Measurements from ENCODE around the gene METTL26.

The METTL26 gene

DNA sequence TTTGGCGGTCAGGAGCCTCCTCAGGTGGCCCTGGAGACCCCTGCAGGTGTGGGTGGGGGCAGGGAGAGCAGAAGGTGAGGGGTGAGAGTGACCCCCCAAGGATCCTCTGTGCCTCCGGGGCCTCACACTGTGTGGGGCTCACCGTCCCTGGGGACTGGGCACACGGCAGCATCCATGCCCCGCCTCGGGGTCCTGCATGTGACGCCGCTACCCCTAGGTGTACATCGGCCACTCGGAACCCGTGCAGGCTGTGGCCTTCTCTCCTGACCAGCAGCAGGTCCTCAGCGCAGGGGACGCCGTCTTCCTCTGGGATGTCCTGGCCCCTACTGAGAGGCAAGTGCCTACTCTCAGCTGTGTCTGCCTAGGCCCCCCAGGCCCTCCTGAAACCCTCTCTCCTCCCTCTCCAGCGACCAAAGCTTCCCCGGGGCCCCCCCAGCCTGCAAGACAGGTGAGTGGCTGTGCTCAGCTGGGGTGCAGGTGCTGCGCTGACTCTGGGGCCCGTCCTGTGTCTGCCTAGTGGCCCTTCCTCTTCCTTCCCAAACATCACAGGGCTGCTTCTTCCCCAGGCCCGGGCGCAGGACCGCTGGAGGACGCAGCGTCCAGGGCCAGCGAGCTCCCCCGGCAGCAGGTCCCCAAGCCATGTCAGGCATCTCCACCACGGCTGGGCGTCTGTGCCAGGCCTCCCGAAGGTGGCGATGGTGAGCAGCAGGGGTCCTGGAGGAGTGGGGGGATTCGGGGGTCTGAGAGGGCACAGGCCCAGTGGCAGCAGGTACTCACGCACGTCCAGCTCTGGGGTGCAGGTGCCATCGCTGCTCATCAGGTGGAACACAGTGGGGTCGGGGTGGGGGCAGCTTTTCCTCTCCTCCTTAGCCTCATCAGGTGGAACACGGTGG, 22.8 kb upstream of the METTL26 start:
- DNase-seq (ENCODE audit: low spot score): no peak

DNA sequence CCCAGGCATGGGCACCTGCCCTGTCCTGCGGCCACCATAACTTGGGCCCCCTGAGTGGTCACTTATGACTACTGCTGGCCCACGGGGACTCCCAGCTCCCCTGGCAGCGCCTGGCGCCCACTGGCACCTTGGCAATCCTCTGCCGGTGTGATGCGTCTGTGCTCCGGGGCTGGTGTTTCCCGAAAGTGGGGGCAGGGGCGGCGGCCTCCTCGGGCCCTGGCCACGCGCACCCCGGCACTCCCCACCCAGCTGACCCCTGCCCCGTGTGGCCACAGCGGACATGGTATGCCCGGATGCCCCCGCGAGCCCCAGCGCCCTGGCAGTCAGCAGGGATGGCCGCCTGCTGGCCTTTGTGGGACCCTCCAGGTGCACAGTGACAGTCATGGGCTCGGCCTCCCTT, 21.4 kb upstream of the METTL26 start:
- DNase-seq (ENCODE audit: low spot score): no peak

DNA sequence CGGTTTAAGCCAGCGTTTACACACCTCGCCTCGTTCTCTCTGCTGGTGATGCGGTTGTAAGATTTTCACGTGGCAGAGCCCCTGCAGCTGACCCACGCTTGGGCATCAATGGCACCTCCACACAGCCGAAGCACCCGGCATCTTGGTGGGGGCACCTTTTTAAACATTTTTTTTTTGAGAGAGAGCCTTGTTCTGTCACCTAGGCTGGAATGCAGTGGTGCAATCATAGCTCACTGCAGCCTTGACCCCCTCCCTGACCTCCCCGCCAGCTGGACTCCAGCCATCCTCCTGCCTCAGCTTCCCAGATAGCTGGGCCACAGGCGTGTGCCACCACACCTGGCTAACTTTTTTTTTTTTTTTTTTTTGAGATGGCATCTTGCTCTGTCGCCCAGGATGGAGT, 17.9 kb upstream of the METTL26 start:
- DNase-seq (ENCODE audit: low spot score): no peak

DNA sequence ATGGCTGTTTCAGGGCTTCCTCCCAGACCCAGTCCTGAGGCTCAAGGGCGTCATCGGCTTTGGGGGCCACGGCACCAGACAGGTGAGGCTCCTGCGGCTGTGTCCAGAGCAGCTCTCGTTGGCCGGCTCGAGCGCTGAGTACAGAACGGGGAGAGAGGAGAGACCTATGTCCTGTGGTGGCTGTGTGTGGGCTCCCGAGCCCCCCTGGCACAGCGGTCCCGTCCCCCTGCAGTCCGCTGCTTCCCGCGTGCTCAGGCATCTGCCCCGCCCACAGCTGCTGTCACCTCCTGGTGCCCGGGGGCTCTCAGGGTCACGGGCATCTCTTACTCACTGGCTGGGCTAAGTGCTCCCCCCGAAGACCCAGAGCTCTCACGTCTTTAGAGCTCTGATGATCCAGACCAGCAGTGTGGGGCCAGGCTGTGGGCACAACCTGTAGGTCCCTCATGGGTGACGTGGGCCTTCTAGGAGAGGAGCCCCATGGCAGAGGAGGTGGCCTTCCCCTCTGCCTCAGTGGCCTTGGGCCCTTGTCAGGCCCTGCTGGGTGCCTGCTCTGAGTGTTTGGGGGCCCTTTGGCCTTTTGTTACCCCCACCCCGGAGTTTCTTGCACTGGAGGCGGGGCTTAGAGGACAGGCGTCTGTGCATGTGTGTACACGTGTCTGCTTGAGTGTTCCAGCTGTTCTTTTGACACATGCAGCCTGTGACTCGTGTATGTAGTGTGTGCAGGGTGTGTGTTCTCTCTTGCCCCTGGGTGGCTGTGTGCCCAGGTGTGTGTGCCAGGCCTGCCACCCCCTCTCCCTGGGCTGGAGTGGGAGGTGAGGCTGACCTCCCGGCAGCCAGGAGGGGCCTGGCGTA, 16.6 kb upstream of the METTL26 start:
- DNase-seq (ENCODE audit: low spot score): no peak

DNA sequence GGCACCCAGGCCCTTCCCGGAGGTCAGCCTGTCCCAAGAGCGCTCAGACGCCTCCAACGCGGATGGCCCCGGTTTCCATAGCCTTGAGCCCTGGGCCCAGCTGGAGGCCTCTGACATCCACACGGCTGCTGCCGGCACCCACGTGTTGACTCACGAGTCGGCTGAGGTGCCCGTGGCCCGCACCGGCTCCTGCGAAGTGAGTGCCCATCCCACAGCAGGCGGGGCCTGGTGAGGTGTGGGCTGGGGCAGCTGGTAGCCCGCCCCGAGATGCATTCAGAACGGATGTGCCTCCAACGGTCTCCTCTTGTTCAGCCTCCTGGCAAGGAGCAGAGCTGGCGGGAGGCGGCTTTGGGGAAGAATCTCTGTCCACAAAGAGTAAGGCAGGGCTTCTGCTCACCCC, 15.7 kb upstream of the METTL26 start:
- DNase-seq (ENCODE audit: low spot score): no peak

DNA sequence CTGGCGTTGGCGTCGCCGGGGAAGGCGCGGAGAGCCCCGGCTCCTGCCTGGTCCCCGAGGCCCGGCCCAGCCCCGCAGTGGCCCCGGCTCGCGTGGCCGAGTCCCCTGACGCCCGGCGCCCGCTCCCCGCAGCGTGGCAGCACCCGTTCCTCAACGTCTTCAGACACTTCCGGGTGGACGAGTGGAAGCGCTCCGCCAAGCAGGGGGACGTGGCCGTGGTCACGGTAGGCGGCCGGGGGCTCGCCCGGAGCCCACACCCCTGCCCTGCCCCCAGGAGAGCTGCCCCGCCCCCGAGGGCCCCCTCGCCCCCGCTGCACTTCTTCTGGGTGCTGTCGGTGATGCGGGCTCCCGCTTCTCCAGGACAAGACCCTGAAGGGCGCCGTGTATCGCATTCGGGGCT, 13.5 kb upstream of the METTL26 start:
- no peak for DNase-seq (ENCODE audit: low spot score)

DNA sequence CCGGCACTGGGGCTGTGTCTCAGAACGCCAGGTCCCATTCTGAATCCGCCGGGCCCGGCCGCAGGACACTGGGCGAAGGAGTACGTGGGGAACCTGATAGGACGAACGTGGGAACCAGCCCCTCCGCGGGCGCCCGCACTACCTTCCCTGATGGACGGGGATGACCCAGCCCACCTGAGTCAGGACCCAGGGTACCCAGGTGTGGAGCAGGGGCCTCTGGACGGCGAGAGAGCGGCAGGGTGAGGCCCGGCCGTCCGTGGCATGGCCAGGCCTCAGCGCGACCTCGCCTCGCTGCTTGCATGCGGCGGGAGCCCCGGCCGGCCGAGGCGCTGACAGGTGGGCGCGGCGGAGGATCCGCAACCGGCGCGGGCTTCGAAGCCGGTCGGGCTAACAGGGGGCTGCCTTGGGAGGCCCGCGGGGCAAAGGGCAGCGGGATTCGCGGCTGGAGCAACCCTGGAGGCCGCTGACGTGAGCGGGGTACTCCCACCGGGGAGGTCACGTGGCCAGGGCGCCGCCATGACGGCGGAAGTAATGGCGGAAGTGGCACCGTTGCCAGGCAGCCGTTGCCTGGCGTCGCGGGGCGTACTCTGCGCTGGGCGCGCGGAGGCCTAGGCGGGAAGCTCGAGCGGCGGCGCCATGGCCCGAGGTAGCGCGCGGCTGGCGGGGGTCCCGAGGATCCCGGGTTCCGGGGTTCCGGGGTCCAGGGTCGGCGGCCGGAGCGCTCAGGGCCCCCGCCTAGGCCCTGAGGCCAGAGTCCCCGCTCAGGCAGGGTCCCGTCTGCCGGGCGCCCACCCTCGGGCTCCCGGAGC, 12.9 kb upstream of the METTL26 start, which contains the start of gene WDR90:
TSS of gene WDR90 (plus strand) at position 585 of the 809 bp plus-strand sequence. CDS start at position 637, 52 bp downstream.
- DNase-seq (ENCODE audit: low spot score): peak; percentile 95

DNA sequence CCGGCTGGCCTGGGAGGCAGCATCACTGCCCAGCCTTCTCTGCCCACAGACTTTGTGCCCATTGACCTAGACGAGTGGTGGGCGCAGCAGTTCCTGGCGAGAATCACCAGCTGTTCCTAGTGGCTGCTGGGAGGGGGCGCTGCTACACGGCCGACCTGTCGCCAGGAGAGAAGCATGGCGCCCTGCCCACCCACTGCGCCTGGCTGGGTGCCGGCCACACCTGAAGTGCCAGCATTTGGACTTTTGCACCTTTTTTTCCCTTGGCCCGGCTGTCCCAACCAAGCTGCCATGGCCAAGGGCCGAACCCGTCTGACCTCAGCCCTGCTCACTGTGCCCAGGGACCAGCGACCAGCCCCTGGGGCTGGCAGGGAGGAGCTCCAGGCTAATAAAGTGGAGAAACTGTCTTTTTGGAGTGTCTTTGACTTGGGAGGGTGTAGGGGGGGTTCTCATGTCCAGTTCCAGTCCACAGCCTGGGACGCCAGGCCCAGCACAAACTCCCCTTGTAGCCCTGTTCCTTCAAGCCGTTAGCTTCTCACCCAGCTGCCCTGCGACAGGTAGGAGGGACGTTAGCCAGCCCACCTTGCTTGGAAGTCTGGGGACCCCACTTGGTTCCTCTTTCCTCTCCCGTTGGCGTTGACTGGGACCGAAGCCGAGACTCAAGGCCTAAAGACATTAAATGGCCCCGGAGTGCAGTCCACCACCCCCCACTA, 12.1 kb upstream of the METTL26 start:
- DNase-seq (ENCODE audit: low spot score): no peak

DNA sequence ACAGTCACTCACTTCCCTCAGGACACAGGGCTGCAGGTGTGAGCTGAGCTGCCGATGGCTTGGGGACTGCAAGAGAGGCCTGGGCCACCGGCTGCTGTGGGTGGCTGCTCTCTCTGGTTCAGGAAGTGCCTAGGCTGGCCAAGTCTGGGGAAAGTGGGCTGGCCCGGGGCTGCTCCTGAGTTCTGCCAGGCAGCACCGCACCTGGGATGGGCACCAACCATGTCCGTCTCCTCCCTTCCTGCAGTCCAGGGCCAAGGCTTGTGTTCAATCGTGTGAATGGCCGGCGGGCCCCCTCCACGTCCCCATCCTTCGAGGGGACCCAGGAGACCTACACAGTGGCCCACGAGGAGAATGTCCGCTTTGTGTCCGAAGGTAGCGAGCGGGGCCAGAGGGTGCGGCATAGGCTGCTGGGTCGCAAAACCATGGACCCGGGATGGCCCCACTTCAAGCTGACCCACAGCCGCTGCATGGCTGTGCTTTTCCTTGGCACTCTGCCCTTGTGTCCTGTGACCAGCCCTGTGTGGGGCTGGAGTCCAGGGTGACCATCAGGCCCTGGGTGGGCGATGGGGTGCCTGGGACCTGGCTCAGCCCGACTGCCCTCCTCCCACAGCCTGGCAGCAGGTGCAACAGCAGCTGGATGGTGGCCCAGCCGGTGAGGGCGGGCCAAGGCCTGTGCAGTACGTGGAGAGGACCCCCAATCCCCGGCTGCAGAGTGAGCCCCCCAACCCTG, 11.2 kb upstream of the METTL26 start:
- DNase-seq (ENCODE audit: low spot score): no peak

DNA sequence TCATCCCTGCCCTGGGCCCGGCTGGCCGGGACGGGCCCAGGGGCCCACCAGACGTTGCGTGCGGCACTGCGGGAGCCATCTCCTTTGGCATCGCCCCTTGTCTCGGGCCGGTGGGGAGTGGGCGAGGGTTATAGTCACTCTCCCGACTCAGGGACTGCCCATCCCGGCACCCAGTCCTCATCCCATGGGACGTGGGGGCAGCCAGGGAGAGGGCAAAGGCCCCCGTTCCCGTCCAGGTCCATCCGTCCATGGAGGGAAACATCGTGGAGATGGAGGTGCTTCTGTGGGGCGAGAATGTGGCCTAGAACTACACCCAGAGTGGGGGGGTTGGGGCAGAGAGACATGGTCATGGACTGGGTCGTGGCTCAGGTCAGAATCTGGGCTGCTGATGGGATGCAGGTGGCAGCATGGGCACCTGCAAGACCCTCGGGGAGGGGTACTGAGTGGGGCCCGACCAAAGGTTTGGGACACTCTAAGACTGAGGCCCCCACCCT, 10.6 kb upstream of the METTL26 start:
- DNase-seq (ENCODE audit: low spot score): no peak

DNA sequence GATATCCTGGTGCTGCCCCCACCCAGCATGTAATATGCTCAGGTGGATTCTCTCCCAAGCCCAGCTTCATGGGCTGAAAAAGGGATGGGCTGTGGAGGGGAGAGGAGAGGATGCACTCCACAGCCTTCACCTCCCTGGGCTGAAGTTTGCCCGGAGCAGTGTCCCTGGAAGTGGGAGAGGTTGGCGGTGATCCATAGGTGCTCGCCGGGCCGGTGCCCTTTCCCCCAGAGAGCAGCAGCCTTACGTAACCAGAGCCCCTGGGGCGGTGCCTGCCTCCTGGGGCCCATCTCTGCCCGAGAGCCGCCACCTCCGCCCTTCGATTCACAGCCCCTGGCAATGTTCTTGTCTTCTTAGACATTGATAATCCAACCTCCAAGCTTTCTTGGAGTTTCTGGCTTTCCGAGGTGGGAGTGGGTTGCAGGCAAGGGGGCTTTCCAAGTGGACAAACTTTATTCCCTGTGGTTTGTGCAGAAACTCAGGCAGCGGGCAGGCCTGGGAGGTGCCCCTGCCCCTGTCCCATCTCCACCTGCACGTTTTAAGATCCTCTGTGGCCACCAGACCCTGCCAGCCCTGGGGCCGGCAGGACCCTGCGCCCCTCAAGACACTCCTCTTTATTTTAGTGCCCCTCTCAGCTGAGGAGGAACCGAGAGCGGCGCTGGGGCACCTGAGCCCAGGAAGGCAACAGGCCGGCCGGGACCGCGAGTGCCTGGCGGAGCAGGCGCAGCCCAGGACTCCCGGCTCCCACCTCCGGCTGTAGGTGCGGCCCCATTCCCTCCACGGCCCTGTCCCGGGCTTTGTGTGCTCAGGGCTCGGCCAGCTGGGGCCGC, 10.0 kb upstream of the METTL26 start:
- no peak for DNase-seq (ENCODE audit: low spot score)

DNA sequence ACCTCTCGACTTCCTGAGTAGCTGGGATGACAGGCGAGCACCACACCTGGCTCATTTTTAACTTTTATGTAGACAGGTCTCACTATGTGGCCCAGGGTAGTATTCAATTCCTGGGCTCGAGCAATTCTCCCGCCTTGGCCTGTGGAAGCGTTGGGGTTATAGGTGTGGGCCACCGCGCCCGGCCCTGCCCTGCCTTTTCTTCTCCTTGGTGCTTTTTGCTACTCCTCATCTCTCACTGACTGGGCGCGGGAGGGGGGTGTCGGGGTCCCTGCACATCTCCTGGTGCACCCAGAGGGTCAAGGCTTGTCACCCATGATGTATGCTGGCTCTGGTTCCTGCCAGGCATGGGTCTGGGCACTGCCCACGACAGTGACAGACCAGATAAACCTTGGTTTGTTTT, 8.5 kb upstream of the METTL26 start:
- DNase-seq (ENCODE audit: low spot score): no peak

DNA sequence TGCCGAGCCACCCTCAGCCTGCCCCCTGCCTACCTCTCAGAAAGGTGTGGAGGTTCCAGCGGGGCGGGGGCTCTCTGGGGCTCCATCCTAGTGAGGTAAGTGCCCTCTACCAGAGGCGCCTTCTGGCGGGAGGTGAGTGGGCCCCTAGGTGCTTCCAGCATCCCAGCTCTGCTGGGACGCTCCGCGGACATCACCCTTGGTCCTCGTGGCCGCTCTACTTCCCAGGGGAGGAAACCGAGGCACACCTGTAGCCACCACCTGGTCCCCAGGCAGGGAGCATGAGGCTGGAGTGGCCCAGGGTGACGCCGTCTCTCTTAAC, 6.9 kb upstream of the METTL26 start:
- DNase-seq (ENCODE audit: low spot score): no peak

DNA sequence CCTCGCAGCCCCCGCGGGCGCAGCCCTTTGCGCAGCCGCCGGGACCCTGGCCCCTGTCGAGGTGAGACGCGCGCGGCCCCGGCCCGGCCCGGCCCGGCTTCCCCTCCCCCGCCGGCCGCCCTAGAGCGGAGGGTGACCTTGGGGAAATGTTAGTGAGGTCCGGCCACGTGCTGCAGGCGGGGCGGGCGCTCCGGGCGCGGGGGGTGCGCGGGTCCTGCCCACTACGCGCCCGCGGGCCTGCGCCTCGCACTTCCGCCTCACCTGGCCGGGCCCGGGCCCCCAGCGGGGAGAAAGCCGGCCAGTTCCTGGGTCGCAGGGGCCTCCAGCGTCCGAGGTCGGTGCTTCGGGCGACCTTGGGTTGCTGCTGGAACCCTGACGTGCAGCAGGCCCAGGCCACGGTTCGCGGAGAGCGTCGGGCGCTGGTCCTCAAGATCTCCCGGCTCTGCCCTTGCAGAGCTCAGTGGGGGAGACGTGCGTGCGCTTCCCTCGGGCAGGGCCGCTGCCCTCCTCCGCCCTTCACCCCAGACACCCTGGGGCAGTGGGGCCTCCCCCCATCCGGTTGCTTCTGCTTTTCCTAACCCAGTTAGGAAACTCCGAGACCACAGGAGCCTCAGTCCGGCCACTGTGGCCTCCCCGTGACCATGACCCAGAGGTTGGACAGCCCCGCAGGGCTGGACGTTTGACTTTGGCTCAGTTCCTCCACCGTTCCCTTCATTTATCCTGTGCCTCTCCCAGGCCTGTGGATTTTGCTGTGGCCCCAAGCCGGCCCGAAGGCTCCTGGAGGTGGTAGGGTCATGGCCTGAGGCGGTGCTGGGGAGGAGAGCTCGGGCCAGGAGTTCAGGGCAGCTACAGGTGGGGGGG, 6.3 kb upstream of the METTL26 start:
- DNase-seq (ENCODE audit: low spot score): no peak

DNA sequence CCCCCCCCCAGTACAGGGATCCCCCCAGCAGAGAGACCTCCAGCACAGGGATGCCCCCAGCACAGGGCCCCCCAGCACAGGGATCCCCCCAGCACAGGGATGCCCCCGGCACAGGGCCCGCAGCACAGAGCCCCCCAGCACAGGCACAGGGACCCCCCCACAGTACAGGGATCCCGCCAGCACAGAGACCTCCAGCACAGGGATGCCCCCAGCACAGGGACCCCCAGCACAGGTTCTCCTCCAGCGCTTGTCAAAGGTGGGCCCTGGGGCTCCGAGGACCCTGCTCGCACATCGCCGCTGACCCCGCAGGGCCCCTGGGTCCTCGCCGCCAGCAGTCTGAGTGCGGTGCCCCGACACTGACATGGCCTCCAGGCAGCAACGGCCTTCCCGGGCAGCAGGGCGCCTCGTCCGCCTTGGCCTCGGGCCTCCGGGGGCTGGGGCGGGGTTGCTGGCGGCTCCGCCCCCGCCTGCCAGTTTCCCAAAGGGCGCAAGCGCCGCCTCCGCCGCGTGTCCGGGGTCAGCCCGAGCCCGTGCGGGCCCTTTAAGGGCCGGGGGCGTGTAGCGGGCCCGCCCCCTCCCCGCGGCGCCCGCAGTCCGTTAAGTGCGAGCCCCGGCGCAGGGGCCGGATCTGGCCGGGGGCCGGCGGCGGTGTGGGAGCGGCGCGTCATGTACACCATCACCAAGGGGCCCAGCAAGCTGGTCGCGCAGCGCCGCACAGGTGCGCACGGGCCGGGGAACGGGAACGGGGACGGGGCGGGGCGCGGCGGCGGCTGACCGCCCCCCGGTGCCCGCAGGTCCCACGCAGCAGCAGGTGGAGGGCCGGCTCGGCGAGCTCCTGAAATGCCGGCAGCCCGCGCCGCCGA, 5.5 kb upstream of the METTL26 start, which contains the start of gene MCRIP2:
TSS of gene MCRIP2 (plus strand) at position 503 of the 863 bp plus-strand sequence. CDS start at position 667, 164 bp downstream.
- DNase-seq (ENCODE audit: low spot score): peak; percentile 86

DNA sequence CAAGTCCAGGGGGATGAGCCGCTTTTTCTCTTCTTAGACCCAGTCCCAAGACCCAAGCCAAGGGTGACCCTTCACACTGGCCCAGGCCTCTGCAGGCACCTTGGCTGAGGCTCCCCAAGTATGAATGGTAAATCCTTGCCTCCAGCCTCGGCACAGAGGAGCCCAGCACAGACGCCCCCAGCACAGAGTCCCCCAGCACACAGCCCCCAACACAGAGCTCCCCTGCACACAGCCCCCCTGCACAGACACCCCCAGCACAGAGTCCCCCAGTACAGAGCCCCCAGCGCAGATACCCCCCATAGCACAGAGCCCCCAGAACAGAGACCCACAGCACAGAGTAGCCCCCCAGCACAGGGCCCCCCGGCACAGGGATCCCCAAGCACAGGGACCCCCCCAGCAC, 4.5 kb upstream of the METTL26 start:
- DNase-seq (ENCODE audit: low spot score): no peak

DNA sequence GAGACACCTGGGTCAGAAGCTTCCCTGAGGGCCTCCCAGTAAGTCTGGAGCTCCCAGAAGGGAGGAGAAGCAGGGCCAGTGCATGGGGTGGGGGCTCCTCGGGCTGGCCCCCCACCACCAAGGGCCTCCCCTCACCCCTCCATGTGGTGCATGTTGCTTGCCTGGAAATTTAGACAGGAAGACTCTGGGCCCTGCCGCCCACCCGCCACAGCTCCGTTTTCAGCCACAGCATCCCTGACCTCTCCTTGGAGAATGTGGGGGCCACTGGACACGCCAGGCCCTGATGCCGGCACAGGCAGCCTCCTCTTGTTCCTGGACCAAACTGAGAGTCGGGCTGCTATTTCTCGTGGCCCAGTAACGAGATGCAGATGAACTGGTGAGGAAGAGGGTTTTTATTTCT, 2.7 kb upstream of the METTL26 start:
- no peak for DNase-seq (ENCODE audit: low spot score)

DNA sequence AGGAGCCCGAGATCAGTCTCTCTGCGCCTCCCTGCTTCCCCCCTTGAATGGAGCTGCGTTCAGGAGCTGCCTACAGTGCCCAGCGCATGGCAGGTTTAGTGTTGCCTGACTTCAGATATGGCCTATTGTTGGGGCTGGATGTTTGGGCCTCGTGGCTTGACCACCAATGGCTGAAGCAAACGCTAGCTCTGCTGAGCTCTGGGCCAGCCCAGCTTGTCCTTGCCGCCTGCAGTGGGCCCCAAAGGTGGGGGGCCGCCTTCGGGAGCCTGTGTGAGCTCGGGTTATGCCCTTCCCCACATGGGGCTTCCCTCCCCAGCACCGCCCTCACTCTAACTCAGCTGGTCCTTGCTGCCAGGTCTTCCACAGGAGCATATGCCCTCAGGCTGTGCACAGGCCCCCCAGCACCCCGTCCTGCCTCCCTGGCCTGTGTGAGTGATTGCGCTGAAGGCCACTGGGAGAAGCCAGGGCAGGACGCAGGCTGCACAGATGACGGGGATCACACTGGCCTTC, 2.0 kb upstream of the METTL26 start:
- DNase-seq (ENCODE audit: low spot score): no peak

Data from left forelimb (tissue), 1 donor.